GM12878 (cell line): ENCODE measurements around the gene GOSR1. TPM values are rescaled to one million over a fixed set of nuclear protein-coding genes. Genes with fewer than 3 reads are reported as not detected.

Experiments
- ATAC-seq: fragments of 200-7000 bp; cut with Tn5 transposase; 3 replicates; pipeline ENCODE4 v1.9.1; 2020; ENCODE audit warnings: mild to moderate bottlenecking, moderate library complexity
- BruUV-seq: library from RNA; stranded (reverse); fragments of 400-500 nt; replicated peaks from 2 replicates; lab custom pipeline; 2021; lab: Mats Ljungman, UMichigan
- CTCF ChIA-PET: fragments of 300-600 bp; sonication (Branson Sonifier 250); formaldehyde crosslinking; extraction: SDS; loops from one replicate; lab custom pipeline; 2021; ENCODE audit warnings: inconsistent platforms; lab: Yijun Ruan, JAX
- POLR2A ChIA-PET: fragments of 350-600 bp; formaldehyde crosslinking; extraction: SDS; loops from one replicate; lab custom pipeline; 2021; ENCODE audit warnings: inconsistent platforms; lab: Charles Lee
- RAD21 ChIA-PET: fragments of 300-600 bp; sonication (Branson Sonifier 250); formaldehyde crosslinking; loops from one replicate; lab custom pipeline; 2023; ENCODE audit warnings: antibody characterized with exemption; ENCODE audit not compliant: unreplicated experiment; lab: Charles Lee
- SMC1A ChIA-PET: fragments of 300-600 bp; sonication (Branson Sonifier 250); formaldehyde crosslinking; loops from one replicate; lab custom pipeline; 2023; ENCODE audit not compliant: unreplicated experiment, uncharacterized antibody; lab: Charles Lee
- DNase-seq: peaks from one replicate; pipeline ENCODE4 v3.0.0-alpha.2; 2011; ENCODE audit warnings: low read depth, low spot score
- FAIRE-seq: peaks from 3 replicates; lab custom pipeline; 2011; peaks lifted over from hg19 to GRCh38; lab: Jason Lieb, UNC
- H2AFZ ChIP-seq: 2 replicates; pipeline ENCODE4 v1.6.0; 2011; ENCODE audit warnings: low read depth, low read length, control low read depth; ENCODE audit not compliant: control insufficient read depth
- H3K27ac ChIP-seq: 2 replicates; pipeline ENCODE4 v1.5.1; 2011; ENCODE audit warnings: control low read depth; ENCODE audit not compliant: control insufficient read depth, insufficient read depth
- H3K27me3 ChIP-seq, 2 experiments: replicated peaks in 1 of 2; 2 replicates each; pipeline versions ENCODE4 v1.6.0 to v1.6.1; 2011; ENCODE audit warnings: low read length in 1 of 2; ENCODE audit not compliant: control insufficient read depth in 2 of 2, insufficient read depth in 2 of 2
- H3K36me3 ChIP-seq, 2 experiments: 2 replicates each; pipeline ENCODE4 v1.5.1; 2011; ENCODE audit warnings: low read length in 1 of 2; ENCODE audit not compliant: control insufficient read depth in 2 of 2, insufficient read depth in 2 of 2
- H3K4me1 ChIP-seq: 2 replicates; pipeline ENCODE4 v1.6.1; 2011; ENCODE audit warnings: mild to moderate bottlenecking, low read length, moderate library complexity, mixed read lengths; ENCODE audit not compliant: control insufficient read depth, insufficient read depth
- H3K4me2 ChIP-seq: 2 replicates; pipeline ENCODE4 v1.6.0; 2011; ENCODE audit warnings: control low read depth; ENCODE audit not compliant: control insufficient read depth, insufficient read depth
- H3K4me3 ChIP-seq: fragments of 200-600 bp; sonication (generic); 2 replicates; pipeline ENCODE4 v1.5.1; 2016
- H3K79me2 ChIP-seq: 2 replicates; pipeline ENCODE4 v1.6.0; 2011; ENCODE audit warnings: low read length; ENCODE audit not compliant: control insufficient read depth, insufficient read depth
- H3K9ac ChIP-seq: 2 replicates; pipeline ENCODE4 v1.8.0; 2011; ENCODE audit warnings: low read length, control low read depth, mixed read lengths; ENCODE audit not compliant: control insufficient read depth, insufficient read depth
- H3K9me3 ChIP-seq: replicated peaks from 3 replicates; pipeline ENCODE4 v1.5.1; 2011; ENCODE audit warnings: mild to moderate bottlenecking, low read length; ENCODE audit not compliant: control insufficient read depth, insufficient read depth
- H4K20me1 ChIP-seq: 2 replicates; pipeline ENCODE4 v1.6.0; 2011; ENCODE audit not compliant: control insufficient read depth, insufficient read depth
- CBX5 ChIP-seq: sonication (generic); IDR thresholded peaks from 2 replicates; pipeline ENCODE4 v1.6.1; 2016; ENCODE audit warnings: low read depth, moderate library complexity, mild to moderate bottlenecking, inconsistent platforms
- EED ChIP-seq: sonication (generic); IDR thresholded peaks from 2 replicates; pipeline ENCODE4 v1.6.1; 2016; ENCODE audit warnings: antibody characterized with exemption, low read depth
- KLF5 ChIP-seq: fragments of 450-650 bp; IDR thresholded peaks from 2 replicates; pipeline ENCODE4 v1.6.1; 2014; ENCODE audit warnings: mild to moderate bottlenecking; ENCODE audit not compliant: partially characterized antibody
- RFX5 ChIP-seq: IDR thresholded peaks from 2 replicates; pipeline ENCODE4 v1.6.1; 2011; ENCODE audit warnings: low read depth, low read length, improper control_type of control experiment
- RUNX3 ChIP-seq: IDR thresholded peaks from 2 replicates; pipeline ENCODE4 v1.6.1; 2012; ENCODE audit warnings: low read length, inconsistent platforms
- SREBF2 ChIP-seq: IDR thresholded peaks from 2 replicates; pipeline ENCODE4 v1.6.1; 2012; ENCODE audit warnings: mild to moderate bottlenecking, low read length
- TCF3 ChIP-seq: IDR thresholded peaks from 2 replicates; pipeline ENCODE4 v1.6.1; 2012; ENCODE audit warnings: low read depth, mild to moderate bottlenecking, low read length, borderline replicate concordance; ENCODE audit not compliant: insufficient read depth
- ZBED1 ChIP-seq: IDR thresholded peaks from 2 replicates; pipeline ENCODE4 v1.6.1; 2016; ENCODE audit warnings: borderline replicate concordance
- ZNF207 ChIP-seq: fragments of 450-650 bp; IDR thresholded peaks from 2 replicates; pipeline ENCODE4 v1.6.1; 2014; ENCODE audit warnings: antibody characterized with exemption, mild to moderate bottlenecking, borderline replicate concordance
- WGBS: methylation state at CpG from one replicate; pipeline ENCODE4 v1.1.6; 2016; ENCODE audit warnings: low lambda C conversion rate; ENCODE audit not compliant: insufficient replicate concordance, insufficient coverage; ENCODE audit errors: missing lambda C conversion rate; 5-methylcytosine and 5-hydroxymethylcytosine counted together
- in situ Hi-C: fragments of 300-500 bp; cut with MboI; formaldehyde crosslinking; loops from 9 replicates; pipeline ENCODE4 v1.14.3; 2018; ENCODE audit warnings: mixed read lengths
- intact Hi-C: fragments of 100-400 bp; cut with micrococcal nuclease; formaldehyde crosslinking; loops from one replicate; pipeline ENCODE4 v1.14.2; 2022; ENCODE audit not compliant: unreplicated experiment
- polyA plus RNA-seq, 11 experiments: library from polyadenylated mRNA; depleted of rRNA in 4 of 11; unstranded in 6 of 11; stranded (reverse) in 5 of 11; fragments of >200 nt; fragmentation: Nextera tagmentation in 4 of 11; fragmentation: Illumina TruSeq in 1 of 11; extraction: Ambion mirVana in 4 of 11; extraction: Trizol in 1 of 11; gene quantifications; 1 replicate in 1 of 11; 2 replicates in 10 of 11; pipeline versions ENCODE4 v1.2.1 to v1.2.3, GENCODE V29; 2011 to 2016; ENCODE audit warnings: inconsistent platforms in 2 of 11, missing spikeins in 2 of 11, low read depth in 1 of 11
- total RNA-seq, 4 experiments: library from RNA; depleted of rRNA in 3 of 4; stranded (reverse); fragments of >200 nt in 3 of 4; fragmentation: Illumina TruSeq in 1 of 4; extraction: Trizol in 1 of 4; gene quantifications; 2 replicates each; pipeline versions ENCODE4 v1.2.1 to v1.2.3, GENCODE V29; 2013 to 2021
- TF ChIP-seq, protein P1 (sequence below): fragments of 450-650 bp; IDR thresholded peaks from 2 replicates; pipeline ENCODE4 v1.6.1; 2017; ENCODE audit warnings: mild to moderate bottlenecking, moderate library complexity

The GOSR1 gene
- total and polyA plus RNA-seq, 10 of the 15 experiments (the other 5 are each of a cell fraction or from before 2014, with no cell fraction given), result 21.4 to 99.3 (median 42.9) TPM

DNA sequence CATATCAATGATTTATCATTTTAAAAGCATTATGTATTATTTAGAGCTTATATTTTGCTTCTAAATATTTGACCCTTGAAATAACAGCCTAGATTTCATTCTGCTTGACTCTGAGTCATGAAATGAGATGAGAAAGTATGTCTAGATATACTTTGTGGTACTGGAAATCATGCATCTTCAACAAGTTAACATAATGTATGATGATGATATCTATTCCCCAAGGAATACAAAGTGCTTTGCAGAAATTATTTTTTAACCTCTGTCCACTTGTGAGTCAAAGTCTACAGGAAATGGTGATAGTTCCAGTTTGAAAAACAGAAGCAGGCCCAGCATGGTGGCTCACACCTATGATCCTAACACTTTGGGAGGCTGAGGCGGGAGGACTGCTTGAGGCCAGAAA is 36.1 kb downstream of the GOSR1 start:
- intact Hi-C loops, result no loop called here
- TSS peak; percentile 10 for BruUV-seq
- no peak for DNase-seq
- no peak for TF ChIP-seq KLF5
- TF ChIP-seq RUNX3, result no peak
- no peak for TF ChIP-seq RFX5
- no peak for TF ChIP-seq SREBF2
- no peak for TF ChIP-seq TCF3
- TF ChIP-seq CBX5, result no peak
- TF ChIP-seq ZNF207, result no peak
- no peak for TF ChIP-seq EED
- TF ChIP-seq ZBED1, result no peak
- TF ChIP-seq, protein P1, sequence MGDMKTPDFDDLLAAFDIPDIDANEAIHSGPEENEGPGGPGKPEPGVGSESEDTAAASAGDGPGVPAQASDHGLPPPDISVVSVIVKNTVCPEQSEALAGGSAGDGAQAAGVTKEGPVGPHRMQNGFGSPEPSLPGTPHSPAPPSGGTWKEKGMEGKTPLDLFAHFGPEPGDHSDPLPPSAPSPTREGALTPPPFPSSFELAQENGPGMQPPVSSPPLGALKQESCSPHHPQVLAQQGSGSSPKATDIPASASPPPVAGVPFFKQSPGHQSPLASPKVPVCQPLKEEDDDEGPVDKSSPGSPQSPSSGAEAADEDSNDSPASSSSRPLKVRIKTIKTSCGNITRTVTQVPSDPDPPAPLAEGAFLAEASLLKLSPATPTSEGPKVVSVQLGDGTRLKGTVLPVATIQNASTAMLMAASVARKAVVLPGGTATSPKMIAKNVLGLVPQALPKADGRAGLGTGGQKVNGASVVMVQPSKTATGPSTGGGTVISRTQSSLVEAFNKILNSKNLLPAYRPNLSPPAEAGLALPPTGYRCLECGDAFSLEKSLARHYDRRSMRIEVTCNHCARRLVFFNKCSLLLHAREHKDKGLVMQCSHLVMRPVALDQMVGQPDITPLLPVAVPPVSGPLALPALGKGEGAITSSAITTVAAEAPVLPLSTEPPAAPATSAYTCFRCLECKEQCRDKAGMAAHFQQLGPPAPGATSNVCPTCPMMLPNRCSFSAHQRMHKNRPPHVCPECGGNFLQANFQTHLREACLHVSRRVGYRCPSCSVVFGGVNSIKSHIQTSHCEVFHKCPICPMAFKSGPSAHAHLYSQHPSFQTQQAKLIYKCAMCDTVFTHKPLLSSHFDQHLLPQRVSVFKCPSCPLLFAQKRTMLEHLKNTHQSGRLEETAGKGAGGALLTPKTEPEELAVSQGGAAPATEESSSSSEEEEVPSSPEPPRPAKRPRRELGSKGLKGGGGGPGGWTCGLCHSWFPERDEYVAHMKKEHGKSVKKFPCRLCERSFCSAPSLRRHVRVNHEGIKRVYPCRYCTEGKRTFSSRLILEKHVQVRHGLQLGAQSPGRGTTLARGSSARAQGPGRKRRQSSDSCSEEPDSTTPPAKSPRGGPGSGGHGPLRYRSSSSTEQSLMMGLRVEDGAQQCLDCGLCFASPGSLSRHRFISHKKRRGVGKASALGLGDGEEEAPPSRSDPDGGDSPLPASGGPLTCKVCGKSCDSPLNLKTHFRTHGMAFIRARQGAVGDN, result no peak
- no peaks in the 10 kb centered on the region for H3K4me1 ChIP-seq
- in situ Hi-C loops, result no loop called here
- no peak overlapping the region for H2AFZ ChIP-seq
- POLR2A ChIA-PET, result no interaction called here
- no peak overlapping the region for H3K4me2 ChIP-seq
- H4K20me1 ChIP-seq, result no peaks in the 10 kb centered on the region
- FAIRE-seq, result no peak
- WGBS, result 100% methylated on average over 1 of the region's 1 CpG
- SMC1A ChIA-PET, result interaction anchor here (0.9 to 1.2 kb wide), 2 partner anchors 31 to 174 kb away, joined by 3 to 4 read pairs; no protein-coding TSS in a partner anchor
- RAD21 ChIA-PET, result no interaction called here
- no peaks in the 10 kb centered on the region for H3K27me3 ChIP-seq
- no peaks in the 10 kb centered on the region for H3K79me2 ChIP-seq
- H3K4me3 ChIP-seq, result no peak overlapping the region
- no peak overlapping the region for H3K27ac ChIP-seq
- ATAC-seq, result no peak
- H3K36me3 ChIP-seq, result peaks cover 0 to 4% of the 10 kb centered on the region in 2 experiments; a peak in 2 of 4 replicates
- no peak overlapping the region for H3K9ac ChIP-seq
- H3K9me3 ChIP-seq, result no peaks in the 10 kb centered on the region
- CTCF ChIA-PET, result interaction anchor here (0.9 to 1.0 kb wide), 2 partner anchors 12 to 408 kb away, joined by 3 read pairs; no protein-coding TSS in a partner anchor
